NCI-H748 (cell line): ENCODE measurements around the gene EMP2.
"Not testable (repeated sequence)": the region's sequence is repeated elsewhere in the genome, so short reads cannot be mapped to it uniquely, and the experiment has no call there.

Source experiments
- DNase-seq: peaks from one replicate; lab custom pipeline; 2025; ENCODE audit not compliant: unreplicated experiment; lab: John Stamatoyannopoulos, UW

EMP2 gene

GRCh38 chr16:10579965-10580882 lies at the start of gene EMP2:
Gene EMP2, minus strand, starts transcription at chr16:10580598. Its CDS starts 32,981 bp downstream, at chr16:10547617.
- peak; percentile 67 for DNase-seq

GRCh38 chr16:10629592-10629963 lies 49.2 kb upstream of the EMP2 start:
- DNase-seq: peak; percentile 3

GRCh38 chr16:10625595-10626357 lies 45.4 kb upstream of the EMP2 start:
- DNase-seq: no peak

- DNase-seq: peak; percentile 7
These were observed 44.1 kb upstream of the EMP2 start for GRCh38 chr16:10624527-10624926.

- no peak for DNase-seq
These were observed 42.7 kb upstream of the EMP2 start for GRCh38 chr16:10623059-10623458.

- no peak for DNase-seq
These were observed 41.9 kb upstream of the EMP2 start for GRCh38 chr16:10622036-10622921.

- not testable (repeated sequence) for DNase-seq
These were observed 41.0 kb upstream of the EMP2 start for GRCh38 chr16:10621216-10621949.

GRCh38 chr16:10620120-10620519 lies 39.7 kb upstream of the EMP2 start:
- DNase-seq: no peak

- peak; percentile 65 for DNase-seq
These were observed 39.0 kb upstream of the EMP2 start for GRCh38 chr16:10619271-10619849.

GRCh38 chr16:10618710-10619209 lies 38.4 kb upstream of the EMP2 start:
- no peak for DNase-seq

- peak; percentile 65 for DNase-seq
These were observed 37.4 kb upstream of the EMP2 start for GRCh38 chr16:10617662-10618420.

- peak; percentile 52 for DNase-seq
These were observed 36.6 kb upstream of the EMP2 start for GRCh38 chr16:10616756-10617640.

- DNase-seq: no peak
These were observed 36.0 kb upstream of the EMP2 start for GRCh38 chr16:10616419-10616755.

GRCh38 chr16:10614685-10615084 lies 34.3 kb upstream of the EMP2 start:
- no peak for DNase-seq

- no peak for DNase-seq
These were observed 33.5 kb upstream of the EMP2 start for GRCh38 chr16:10613785-10614485.

GRCh38 chr16:10612649-10613179 lies 32.3 kb upstream of the EMP2 start:
- DNase-seq: no peak

GRCh38 chr16:10611825-10612342 lies 31.5 kb upstream of the EMP2 start:
- DNase-seq: no peak
